Measurements from ENCODE around the gene PREP.

The PREP gene

GRCh38 chr6:105445481-105445880 is 42.6 kb upstream of the PREP start:
- Histone ChIP-seq H3K9me3 (ENCODE audit: control insufficient read depth, insufficient read depth, low read length) (no peaks in the 10 kb centered on the region), H3K27me3 (ENCODE audit: control insufficient read depth, low read length) (no peaks in the 10 kb centered on the region), H3K79me2 (ENCODE audit: control insufficient read depth, low read length) (no peaks in the 10 kb centered on the region), H4K20me1 (ENCODE audit: control insufficient read depth, insufficient read depth, low read depth, low read length) (no peaks in the 10 kb centered on the region), H3K4me1 (ENCODE audit: control insufficient read depth, low read length) (no peaks in the 10 kb centered on the region), H3K36me3 (ENCODE audit: control insufficient read depth, low read length) (no peaks in the 10 kb centered on the region), H3K4me3 (ENCODE audit: low read length) (no peak overlapping the region), H3K9me2 (replicated peaks; ENCODE audit: control insufficient read depth, low read length) (no peaks in the 10 kb centered on the region), H3F3A (ENCODE audit: control insufficient read depth, insufficient read depth) (no peaks in the 10 kb centered on the region), H3K4me2 (ENCODE audit: low read length) (no peak overlapping the region), H3K27ac (ENCODE audit: low read depth, low read length) (no peak overlapping the region)
- TF ChIP-seq CTCF (IDR thresholded peaks at IDR 0.05; ENCODE audit: low read depth, low read length, poor library complexity, severe bottlenecking) (no peak), EZH2phosphoT487 (IDR thresholded peaks at IDR 0.05; ENCODE audit: borderline replicate concordance, low read length) (no peak)

- Histone ChIP-seq H3K79me2 (ENCODE audit: control insufficient read depth, low read length) (no peaks in the 10 kb centered on the region), H3K4me2 (ENCODE audit: low read length) (no peak overlapping the region), H3K27me3 (ENCODE audit: control insufficient read depth, low read length) (no peaks in the 10 kb centered on the region; the same call in 1 of the 2 replicates), H3K9me2 (replicated peaks; ENCODE audit: control insufficient read depth, low read length) (no peaks in the 10 kb centered on the region), H3K36me3 (ENCODE audit: control insufficient read depth, low read length) (no peaks in the 10 kb centered on the region), H3K27ac (ENCODE audit: low read depth, low read length) (no peak overlapping the region), H3K4me3 (ENCODE audit: low read length) (no peak overlapping the region), H3K4me1 (ENCODE audit: control insufficient read depth, low read length) (no peaks in the 10 kb centered on the region), H4K20me1 (ENCODE audit: control insufficient read depth, insufficient read depth, low read depth, low read length) (no peaks in the 10 kb centered on the region), H3F3A (ENCODE audit: control insufficient read depth, insufficient read depth) (no peaks in the 10 kb centered on the region), H3K9me3 (ENCODE audit: control insufficient read depth, insufficient read depth, low read length) (no peaks in the 10 kb centered on the region)
- TF ChIP-seq EZH2phosphoT487 (IDR thresholded peaks at IDR 0.05; ENCODE audit: borderline replicate concordance, low read length) (no peak), CTCF (IDR thresholded peaks at IDR 0.05; ENCODE audit: low read depth, low read length, poor library complexity, severe bottlenecking) (no peak)
These were observed 41.1 kb upstream of the PREP start for GRCh38 chr6:105443941-105444340.

- H3K4me1 ChIP-seq (ENCODE audit: control insufficient read depth, low read length): no peaks in the 10 kb centered on the region
- no peak overlapping the region for H3K4me2 ChIP-seq (ENCODE audit: low read length)
- TF ChIP-seq EZH2phosphoT487 (IDR thresholded peaks at IDR 0.05; ENCODE audit: borderline replicate concordance, low read length): no peak
- TF ChIP-seq CTCF (IDR thresholded peaks at IDR 0.05; ENCODE audit: low read depth, low read length, poor library complexity, severe bottlenecking): no peak
These were observed 39.5 kb upstream of the PREP start for GRCh38 chr6:105442369-105442768.

GRCh38 chr6:105437236-105437635 is 34.4 kb upstream of the PREP start:
- Histone ChIP-seq H3K27me3 (ENCODE audit: control insufficient read depth, low read length) (peaks cover 19% of the 10 kb centered on the region), H3K9me3 (ENCODE audit: control insufficient read depth, insufficient read depth, low read length) (no peaks in the 10 kb centered on the region)
- no peak for TF ChIP-seq EZH2phosphoT487 (IDR thresholded peaks at IDR 0.05; ENCODE audit: borderline replicate concordance, low read length)
- no peak for TF ChIP-seq CTCF (IDR thresholded peaks at IDR 0.05; ENCODE audit: low read depth, low read length, poor library complexity, severe bottlenecking)

More at GRCh38 chr6:105442369-105442768, 39.5 kb upstream of the PREP start:
- H3F3A ChIP-seq (ENCODE audit: control insufficient read depth, insufficient read depth): no peaks in the 10 kb centered on the region
- H3K9me2 ChIP-seq (replicated peaks; ENCODE audit: control insufficient read depth, low read length): no peaks in the 10 kb centered on the region
- no peaks in the 10 kb centered on the region for H3K9me3 ChIP-seq (ENCODE audit: control insufficient read depth, insufficient read depth, low read length)
- no peak overlapping the region for H3K4me3 ChIP-seq (ENCODE audit: low read length)
- no peak overlapping the region for H3K27ac ChIP-seq (ENCODE audit: low read depth, low read length)
- H4K20me1 ChIP-seq (ENCODE audit: control insufficient read depth, insufficient read depth, low read depth, low read length): no peaks in the 10 kb centered on the region
- H3K27me3 ChIP-seq (ENCODE audit: control insufficient read depth, low read length): peaks cover 1% of the 10 kb centered on the region; the same call in 1 of the 2 replicates
- no peaks in the 10 kb centered on the region for H3K36me3 ChIP-seq (ENCODE audit: control insufficient read depth, low read length)
- no peaks in the 10 kb centered on the region for H3K79me2 ChIP-seq (ENCODE audit: control insufficient read depth, low read length)

More at GRCh38 chr6:105437236-105437635, 34.4 kb upstream of the PREP start:
- Histone ChIP-seq H3K79me2 (ENCODE audit: control insufficient read depth, low read length) (no peaks in the 10 kb centered on the region), H4K20me1 (ENCODE audit: control insufficient read depth, insufficient read depth, low read depth, low read length) (no peaks in the 10 kb centered on the region), H3K4me1 (ENCODE audit: control insufficient read depth, low read length) (no peaks in the 10 kb centered on the region), H3K4me2 (ENCODE audit: low read length) (no peak overlapping the region), H3F3A (ENCODE audit: control insufficient read depth, insufficient read depth) (no peaks in the 10 kb centered on the region), H3K36me3 (ENCODE audit: control insufficient read depth, low read length) (no peaks in the 10 kb centered on the region), H3K9me2 (replicated peaks; ENCODE audit: control insufficient read depth, low read length) (no peaks in the 10 kb centered on the region), H3K4me3 (ENCODE audit: low read length) (no peak overlapping the region), H3K27ac (ENCODE audit: low read depth, low read length) (no peak overlapping the region)

Measured in DOHH2 (cell line).